GM23338 (cell line): ENCODE measurements around the gene CNOT6. TPM values are rescaled to one million over a fixed set of nuclear protein-coding genes. Genes with fewer than 3 reads are reported as not detected.

ENCODE experiments used
- ATAC-seq: fragments of 200-7000 bp; cut with Tn5 transposase; 3 replicates; pipeline ENCODE4 v1.9.1; 2020
- DNase-seq: peaks from one replicate; pipeline ENCODE4 v3.0.0-alpha.2; 2015; ENCODE audit warnings: low spot score
- H2AFZ ChIP-seq: fragments of 200-600 bp; sonication (generic); 2 replicates; pipeline ENCODE4 v1.8.0; 2016; ENCODE audit warnings: antibody characterized with exemption, mild to moderate bottlenecking, moderate library complexity
- H3F3A ChIP-seq: fragments of 200-600 bp; sonication (generic); replicated peaks from 2 replicates; pipeline ENCODE4 v1.8.0; 2017; ENCODE audit warnings: antibody characterized with exemption, mixed run types, low read depth
- H3K27ac ChIP-seq: fragments of 200-600 bp; sonication (generic); 2 replicates; pipeline ENCODE4 v1.6.1; 2016; ENCODE audit warnings: low read depth
- H3K27me3 ChIP-seq: fragments of 200-600 bp; sonication (generic); 2 replicates; pipeline ENCODE4 v1.8.0; 2016; ENCODE audit warnings: mild to moderate bottlenecking, mixed run types, moderate library complexity; ENCODE audit not compliant: insufficient read depth
- H3K36me3 ChIP-seq: fragments of 200-600 bp; sonication (generic); 2 replicates; pipeline ENCODE4 v1.8.0; 2016; ENCODE audit warnings: mild to moderate bottlenecking; ENCODE audit not compliant: insufficient read depth
- H3K4me1 ChIP-seq: fragments of 200-600 bp; sonication (generic); 2 replicates; pipeline ENCODE4 v1.8.0; 2016; ENCODE audit warnings: mild to moderate bottlenecking, moderate library complexity; ENCODE audit not compliant: insufficient read depth
- H3K4me2 ChIP-seq: fragments of 200-600 bp; sonication (generic); 2 replicates; pipeline ENCODE4 v1.7.1; 2017; ENCODE audit warnings: mixed run types
- H3K4me3 ChIP-seq: fragments of 200-600 bp; sonication (generic); 2 replicates; pipeline ENCODE4 v1.6.1; 2016; ENCODE audit warnings: mixed run types
- H3K79me2 ChIP-seq: fragments of 200-600 bp; sonication (generic); replicated peaks from 2 replicates; pipeline ENCODE4 v1.8.0; 2017; ENCODE audit warnings: mild to moderate bottlenecking; ENCODE audit not compliant: insufficient read depth
- H3K9me2 ChIP-seq: fragments of 200-600 bp; sonication (generic); 2 replicates; pipeline ENCODE4 v1.8.0; 2017; ENCODE audit not compliant: insufficient read depth
- H4K20me1 ChIP-seq: fragments of 200-600 bp; sonication (generic); replicated peaks from 2 replicates; pipeline ENCODE4 v1.8.0; 2017; ENCODE audit warnings: mild to moderate bottlenecking; ENCODE audit not compliant: insufficient read depth
- H3K27ac Mint-ChIP-seq: 2 replicates; pipeline ENCODE4 v1.8.0; 2020; ENCODE audit warnings: inconsistent platforms, mild to moderate bottlenecking, moderate library complexity, mixed read lengths
- H3K27me3 Mint-ChIP-seq: 3 replicates; pipeline ENCODE4 v1.8.0; 2022; ENCODE audit warnings: low read depth, mild to moderate bottlenecking, moderate library complexity, mixed read lengths, inconsistent platforms; ENCODE audit not compliant: insufficient read depth, poor library complexity
- H3K36me3 Mint-ChIP-seq: 3 replicates; pipeline ENCODE4 v1.8.0; 2021; ENCODE audit warnings: low read depth, mild to moderate bottlenecking, inconsistent platforms, moderate library complexity, mixed read lengths
- H3K4me1 Mint-ChIP-seq: 3 replicates; pipeline ENCODE4 v1.8.0; 2020; ENCODE audit warnings: mild to moderate bottlenecking, inconsistent platforms, mixed read lengths
- H3K4me3 Mint-ChIP-seq: 3 replicates; pipeline ENCODE4 v1.8.0; 2021; ENCODE audit warnings: moderate library complexity, mild to moderate bottlenecking, inconsistent platforms, mixed read lengths
- H3K9me3 Mint-ChIP-seq: 3 replicates; pipeline ENCODE4 v1.8.0; 2020; ENCODE audit warnings: moderate library complexity, mild to moderate bottlenecking, inconsistent platforms, mixed read lengths
- CREB1 ChIP-seq: fragments of 250-450 bp; sonication (Bioruptor Pico); IDR thresholded peaks from 2 replicates; pipeline ENCODE4 v1.5.0; 2020; ENCODE audit warnings: low read depth, mild to moderate bottlenecking, moderate library complexity
- EZH2 ChIP-seq: fragments of 200-600 bp; sonication (generic); IDR thresholded peaks from one replicate; pipeline ENCODE4 v1.8.0; 2017; ENCODE audit warnings: antibody characterized with exemption, mild to moderate bottlenecking, low read depth; ENCODE audit not compliant: unreplicated experiment
- EZH2phosphoT487 ChIP-seq: fragments of 200-600 bp; sonication (generic); IDR thresholded peaks from one replicate; pipeline ENCODE4 v1.8.1; 2018; ENCODE audit warnings: antibody characterized with exemption; ENCODE audit not compliant: unreplicated experiment
- NANOG ChIP-seq: IDR thresholded peaks from 2 replicates; pipeline ENCODE4 v1.6.1; 2016; ENCODE audit warnings: antibody characterized with exemption, borderline replicate concordance
- POLR2AphosphoS5 ChIP-seq: IDR thresholded peaks from 2 replicates; pipeline ENCODE4 v1.6.1; 2016; ENCODE audit warnings: antibody characterized with exemption, low read depth
- STAT1 ChIP-seq: IDR thresholded peaks from one replicate; pipeline ENCODE4 v1.6.1; 2016; ENCODE audit warnings: antibody characterized with exemption; ENCODE audit not compliant: unreplicated experiment
- polyA plus RNA-seq: library from polyadenylated mRNA; unstranded; fragments of >200 nt; fragmentation: Nextera tagmentation; extraction: Ambion mirVana; gene quantifications from 2 replicates; pipeline ENCODE4 v1.2.1, GENCODE V29; 2016
- total RNA-seq: library from RNA; depleted of rRNA; stranded (reverse); fragments of >200 nt; shearing (Covaris generic); gene quantifications from 2 replicates; pipeline ENCODE4 v1.2.3, GENCODE V29; 2014
- TF ChIP-seq, protein P1 (sequence below): IDR thresholded peaks from one replicate; pipeline ENCODE4 v1.6.1; 2018; ENCODE audit warnings: antibody characterized with exemption; ENCODE audit not compliant: unreplicated experiment
- TF ChIP-seq, protein P2 (sequence below), 2 experiments: fragments of 200-600 bp in 1 of 2; sonication (generic) in 1 of 2; conservative IDR thresholded peaks; 2 replicates each; pipeline versions ENCODE4 v1.5.1 to v1.6.1; 2016 to 2017; ENCODE audit warnings: antibody characterized with exemption in 2 of 2, low read depth in 2 of 2, mild to moderate bottlenecking in 2 of 2, moderate library complexity in 1 of 2

The CNOT6 gene
- total and polyA plus RNA-seq, 2 experiments from 2014 or later = 14.6 to 38.7 TPM

DNA sequence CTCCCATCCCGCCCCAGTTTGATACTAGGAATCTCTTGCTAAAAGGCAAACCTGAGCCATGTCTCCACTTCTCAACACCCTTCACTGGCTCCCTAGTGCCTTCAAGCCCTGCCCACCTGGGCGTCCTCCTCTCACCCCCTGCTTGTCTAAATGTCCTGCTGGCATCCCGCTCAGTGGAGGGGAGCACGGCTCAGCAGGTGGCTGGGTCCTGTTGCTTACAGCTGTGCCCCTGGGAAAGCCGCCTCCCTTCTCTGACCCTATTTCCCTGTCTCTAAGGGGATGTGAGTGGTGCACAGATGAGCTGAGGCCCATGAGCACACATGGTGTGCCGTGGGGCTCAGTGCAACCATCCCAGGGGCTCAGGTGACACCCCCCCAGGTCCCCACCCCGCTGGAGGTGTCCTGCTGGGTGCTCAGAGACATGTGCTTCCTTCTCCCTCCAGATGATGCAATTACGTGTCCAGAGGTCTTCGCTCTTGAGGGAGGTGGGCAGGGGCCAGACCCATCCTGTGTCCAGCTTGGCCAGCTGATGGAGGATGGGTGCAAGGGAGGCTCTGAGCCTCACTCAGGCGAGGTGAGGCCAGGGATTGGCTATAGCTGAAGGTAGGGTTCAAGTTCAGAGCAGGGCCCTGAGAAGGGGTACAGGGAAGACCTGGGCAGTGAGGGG is 131.1 kb downstream of the CNOT6 start (continued):
- TF ChIP-seq, protein P1, sequence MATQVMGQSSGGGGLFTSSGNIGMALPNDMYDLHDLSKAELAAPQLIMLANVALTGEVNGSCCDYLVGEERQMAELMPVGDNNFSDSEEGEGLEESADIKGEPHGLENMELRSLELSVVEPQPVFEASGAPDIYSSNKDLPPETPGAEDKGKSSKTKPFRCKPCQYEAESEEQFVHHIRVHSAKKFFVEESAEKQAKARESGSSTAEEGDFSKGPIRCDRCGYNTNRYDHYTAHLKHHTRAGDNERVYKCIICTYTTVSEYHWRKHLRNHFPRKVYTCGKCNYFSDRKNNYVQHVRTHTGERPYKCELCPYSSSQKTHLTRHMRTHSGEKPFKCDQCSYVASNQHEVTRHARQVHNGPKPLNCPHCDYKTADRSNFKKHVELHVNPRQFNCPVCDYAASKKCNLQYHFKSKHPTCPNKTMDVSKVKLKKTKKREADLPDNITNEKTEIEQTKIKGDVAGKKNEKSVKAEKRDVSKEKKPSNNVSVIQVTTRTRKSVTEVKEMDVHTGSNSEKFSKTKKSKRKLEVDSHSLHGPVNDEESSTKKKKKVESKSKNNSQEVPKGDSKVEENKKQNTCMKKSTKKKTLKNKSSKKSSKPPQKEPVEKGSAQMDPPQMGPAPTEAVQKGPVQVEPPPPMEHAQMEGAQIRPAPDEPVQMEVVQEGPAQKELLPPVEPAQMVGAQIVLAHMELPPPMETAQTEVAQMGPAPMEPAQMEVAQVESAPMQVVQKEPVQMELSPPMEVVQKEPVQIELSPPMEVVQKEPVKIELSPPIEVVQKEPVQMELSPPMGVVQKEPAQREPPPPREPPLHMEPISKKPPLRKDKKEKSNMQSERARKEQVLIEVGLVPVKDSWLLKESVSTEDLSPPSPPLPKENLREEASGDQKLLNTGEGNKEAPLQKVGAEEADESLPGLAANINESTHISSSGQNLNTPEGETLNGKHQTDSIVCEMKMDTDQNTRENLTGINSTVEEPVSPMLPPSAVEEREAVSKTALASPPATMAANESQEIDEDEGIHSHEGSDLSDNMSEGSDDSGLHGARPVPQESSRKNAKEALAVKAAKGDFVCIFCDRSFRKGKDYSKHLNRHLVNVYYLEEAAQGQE = no peak
- TF ChIP-seq NANOG = no peak
- no peak for TF ChIP-seq STAT1
- TF ChIP-seq, protein P2, sequence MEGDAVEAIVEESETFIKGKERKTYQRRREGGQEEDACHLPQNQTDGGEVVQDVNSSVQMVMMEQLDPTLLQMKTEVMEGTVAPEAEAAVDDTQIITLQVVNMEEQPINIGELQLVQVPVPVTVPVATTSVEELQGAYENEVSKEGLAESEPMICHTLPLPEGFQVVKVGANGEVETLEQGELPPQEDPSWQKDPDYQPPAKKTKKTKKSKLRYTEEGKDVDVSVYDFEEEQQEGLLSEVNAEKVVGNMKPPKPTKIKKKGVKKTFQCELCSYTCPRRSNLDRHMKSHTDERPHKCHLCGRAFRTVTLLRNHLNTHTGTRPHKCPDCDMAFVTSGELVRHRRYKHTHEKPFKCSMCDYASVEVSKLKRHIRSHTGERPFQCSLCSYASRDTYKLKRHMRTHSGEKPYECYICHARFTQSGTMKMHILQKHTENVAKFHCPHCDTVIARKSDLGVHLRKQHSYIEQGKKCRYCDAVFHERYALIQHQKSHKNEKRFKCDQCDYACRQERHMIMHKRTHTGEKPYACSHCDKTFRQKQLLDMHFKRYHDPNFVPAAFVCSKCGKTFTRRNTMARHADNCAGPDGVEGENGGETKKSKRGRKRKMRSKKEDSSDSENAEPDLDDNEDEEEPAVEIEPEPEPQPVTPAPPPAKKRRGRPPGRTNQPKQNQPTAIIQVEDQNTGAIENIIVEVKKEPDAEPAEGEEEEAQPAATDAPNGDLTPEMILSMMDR (conservative IDR thresholded peaks at IDR 0.05; ENCODE audit: low read depth in 2 of 2) = no peak
- TF ChIP-seq EZH2phosphoT487 = no peak
- no peak for TF ChIP-seq EZH2

DNA sequence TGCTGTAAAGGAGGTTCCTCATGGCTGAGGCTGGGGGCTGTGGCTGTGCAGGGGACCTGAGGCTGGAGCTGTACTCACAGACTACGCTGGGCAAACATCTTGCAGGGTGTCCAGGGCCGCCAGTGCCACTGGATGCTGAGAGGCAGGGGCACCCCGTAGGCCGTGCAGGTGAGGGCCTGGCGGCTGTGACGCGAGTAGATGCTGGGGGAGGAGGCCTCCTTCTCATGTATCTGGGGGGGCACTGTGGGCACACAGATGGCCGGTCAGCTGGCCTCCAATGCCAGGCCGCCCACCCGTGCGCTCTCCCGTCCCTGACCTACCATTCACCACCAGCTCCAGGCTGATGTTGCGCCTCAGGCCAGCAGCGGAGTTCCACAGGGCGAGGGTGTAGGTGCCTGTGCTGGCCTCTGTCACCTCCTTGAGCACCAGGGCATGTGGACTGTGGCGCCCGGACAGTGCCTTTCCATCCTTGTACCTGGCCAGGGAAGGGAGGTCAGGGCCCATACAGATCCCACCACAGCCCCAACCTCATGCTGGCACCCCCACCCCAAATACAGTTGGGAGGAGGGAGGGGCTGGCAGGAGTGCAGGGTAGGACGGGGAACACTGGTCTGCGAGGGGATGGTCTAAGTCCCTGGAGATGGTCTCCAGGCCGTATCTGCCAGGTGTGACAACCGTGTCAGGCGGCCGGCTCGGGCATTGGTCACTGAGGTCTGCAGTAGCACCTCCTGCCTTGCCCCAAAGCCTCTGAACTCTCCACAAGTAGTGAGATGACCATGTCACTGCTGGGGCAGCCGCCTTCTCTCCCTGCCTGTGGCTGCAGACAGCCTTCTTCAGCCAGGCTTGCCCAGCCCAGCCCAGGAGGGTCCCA is 131.8 kb downstream of the CNOT6 start:
- Histone ChIP-seq H3K4me2 (no peak overlapping the region), H3K27me3 (no peaks in the 10 kb centered on the region), H3K4me1 (no peaks in the 10 kb centered on the region), H3K79me2 (no peaks in the 10 kb centered on the region), H3K9me2 (no peaks in the 10 kb centered on the region), H3K4me3 (no peak overlapping the region), H3K27ac (no peak overlapping the region), H4K20me1 (no peaks in the 10 kb centered on the region), H3K36me3 (no peaks in the 10 kb centered on the region), H3F3A (no peaks in the 10 kb centered on the region), H2AFZ (no peak overlapping the region)
- H3K36me3 Mint-ChIP-seq = no peaks in the 10 kb centered on the region
- ATAC-seq (no peak), DNase-seq (no peak)
- H3K9me3 Mint-ChIP-seq = no peaks in the 10 kb centered on the region; the same call in 2 of the 3 replicates
- no peak overlapping the region for H3K27ac Mint-ChIP-seq
- no peak overlapping the region for H3K4me3 Mint-ChIP-seq
- peaks cover 2% of the 10 kb centered on the region; the same call in 1 of the 3 replicates for H3K4me1 Mint-ChIP-seq
- H3K27me3 Mint-ChIP-seq = peaks cover 4% of the 10 kb centered on the region
- TF ChIP-seq POLR2AphosphoS5 = no peak
- no peak for TF ChIP-seq EZH2phosphoT487
- TF ChIP-seq CREB1 = no peak
- no peak for TF ChIP-seq STAT1
